ENCODE measurements around the gene KRTAP22-2.

Gene KRTAP22-2

DNA sequence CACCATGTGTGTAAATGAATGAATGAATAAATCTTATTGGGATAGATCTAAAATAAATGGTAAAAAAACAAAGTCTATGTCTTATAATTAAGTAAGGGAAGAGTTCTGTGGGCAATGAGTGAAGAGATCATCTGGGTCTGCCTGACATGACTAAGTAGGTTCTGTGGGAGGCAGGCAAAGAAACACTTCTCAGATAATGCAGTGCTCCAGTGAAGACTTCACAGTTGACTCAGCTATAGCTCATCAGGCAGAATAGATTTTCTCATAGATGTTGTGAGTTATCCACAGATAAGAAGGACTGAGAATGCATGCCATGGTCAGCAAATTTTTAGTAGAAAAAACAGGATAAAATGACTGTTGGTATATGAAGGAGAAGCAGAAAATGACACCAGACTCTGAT is 12.4 kb downstream of the KRTAP22-2 start:
- H3K4me1 ChIP-seq (ENCODE audit: low read length): no peaks in the 10 kb centered on the region
- no peak overlapping the region for H3K4me2 ChIP-seq (ENCODE audit: low read length)
- H3K79me2 ChIP-seq (ENCODE audit: low read length): no peaks in the 10 kb centered on the region
- no peaks in the 10 kb centered on the region for H4K20me1 ChIP-seq (ENCODE audit: insufficient read depth, low read length)
- no peaks in the 10 kb centered on the region for H3K27me3 ChIP-seq (ENCODE audit: low read depth, low read length)
- no peak overlapping the region for H3K27ac ChIP-seq (ENCODE audit: low read length)
- H3K36me3 ChIP-seq (replicated peaks; ENCODE audit: low read depth, low read length): no peaks in the 10 kb centered on the region
- H3K4me3 ChIP-seq (ENCODE audit: low read length): no peak overlapping the region
- H2AFZ ChIP-seq (ENCODE audit: low read depth, low read length): no peak overlapping the region
- H3K9ac ChIP-seq (ENCODE audit: low read length): no peak overlapping the region
- TF ChIP-seq EZH2phosphoT487 (IDR thresholded peaks at IDR 0.05; ENCODE audit: low read depth): no peak
- TF ChIP-seq, protein P1, sequence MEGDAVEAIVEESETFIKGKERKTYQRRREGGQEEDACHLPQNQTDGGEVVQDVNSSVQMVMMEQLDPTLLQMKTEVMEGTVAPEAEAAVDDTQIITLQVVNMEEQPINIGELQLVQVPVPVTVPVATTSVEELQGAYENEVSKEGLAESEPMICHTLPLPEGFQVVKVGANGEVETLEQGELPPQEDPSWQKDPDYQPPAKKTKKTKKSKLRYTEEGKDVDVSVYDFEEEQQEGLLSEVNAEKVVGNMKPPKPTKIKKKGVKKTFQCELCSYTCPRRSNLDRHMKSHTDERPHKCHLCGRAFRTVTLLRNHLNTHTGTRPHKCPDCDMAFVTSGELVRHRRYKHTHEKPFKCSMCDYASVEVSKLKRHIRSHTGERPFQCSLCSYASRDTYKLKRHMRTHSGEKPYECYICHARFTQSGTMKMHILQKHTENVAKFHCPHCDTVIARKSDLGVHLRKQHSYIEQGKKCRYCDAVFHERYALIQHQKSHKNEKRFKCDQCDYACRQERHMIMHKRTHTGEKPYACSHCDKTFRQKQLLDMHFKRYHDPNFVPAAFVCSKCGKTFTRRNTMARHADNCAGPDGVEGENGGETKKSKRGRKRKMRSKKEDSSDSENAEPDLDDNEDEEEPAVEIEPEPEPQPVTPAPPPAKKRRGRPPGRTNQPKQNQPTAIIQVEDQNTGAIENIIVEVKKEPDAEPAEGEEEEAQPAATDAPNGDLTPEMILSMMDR (IDR thresholded peaks at IDR 0.05; ENCODE audit: low read depth, low read length): no peak
- no peaks in the 10 kb centered on the region for H3K9me3 ChIP-seq (ENCODE audit: insufficient read depth, low read length)

DNA sequence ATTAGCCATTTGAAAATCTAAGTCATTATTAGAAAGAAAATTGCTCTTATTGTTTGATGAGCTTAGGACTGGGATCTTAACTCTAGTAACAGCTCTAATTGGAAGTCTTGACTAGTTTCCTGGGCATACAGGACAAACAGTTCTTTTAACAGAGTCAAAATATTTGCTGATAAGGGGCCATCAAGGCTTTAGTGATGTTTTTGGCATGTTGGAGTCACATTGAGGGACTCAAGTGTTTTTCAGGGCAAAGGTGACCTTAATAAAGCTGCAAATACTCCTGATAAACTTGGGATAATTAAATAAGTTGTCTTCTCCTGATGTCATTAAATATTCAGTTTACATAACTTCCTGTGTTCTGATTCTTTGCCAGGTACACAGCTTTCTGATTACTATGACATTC is 22.6 kb downstream of the KRTAP22-2 start:
- H2AFZ ChIP-seq (ENCODE audit: low read depth, low read length): no peak overlapping the region
- H3K79me2 ChIP-seq (ENCODE audit: low read length): no peaks in the 10 kb centered on the region
- no peaks in the 10 kb centered on the region for H3K27me3 ChIP-seq (ENCODE audit: low read depth, low read length)
- no peaks in the 10 kb centered on the region for H3K9me3 ChIP-seq (ENCODE audit: insufficient read depth, low read length)
- H3K4me3 ChIP-seq (ENCODE audit: low read length): no peak overlapping the region
- H3K27ac ChIP-seq (ENCODE audit: low read length): no peak overlapping the region
- H3K9ac ChIP-seq (ENCODE audit: low read length): no peak overlapping the region
- H4K20me1 ChIP-seq (ENCODE audit: insufficient read depth, low read length): no peaks in the 10 kb centered on the region
- TF ChIP-seq, protein P1 (IDR thresholded peaks at IDR 0.05; ENCODE audit: low read depth, low read length): no peak
- TF ChIP-seq EZH2phosphoT487 (IDR thresholded peaks at IDR 0.05; ENCODE audit: low read depth): no peak
- no peaks in the 10 kb centered on the region for H3K4me1 ChIP-seq (ENCODE audit: low read length)
- H3K36me3 ChIP-seq (replicated peaks; ENCODE audit: low read depth, low read length): no peaks in the 10 kb centered on the region
- H3K4me2 ChIP-seq (ENCODE audit: low read length): no peak overlapping the region

DNA sequence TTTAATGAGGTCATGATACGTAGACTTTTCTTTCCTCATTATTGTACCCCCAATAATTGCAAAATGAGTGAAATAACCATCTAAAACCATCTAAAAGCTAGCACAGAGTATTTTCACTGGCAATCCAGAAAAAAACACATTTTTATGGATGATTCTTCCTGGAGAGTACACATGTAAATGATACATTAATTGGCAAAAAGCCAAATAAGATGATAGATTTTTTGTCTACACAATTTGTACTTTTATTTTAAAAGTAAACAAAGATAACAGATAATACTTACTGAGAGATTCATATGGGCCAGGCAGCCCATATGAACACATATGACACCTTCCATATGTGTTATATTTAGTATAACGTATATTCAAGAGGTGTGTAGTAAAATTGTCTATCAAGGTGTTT is 26.6 kb downstream of the KRTAP22-2 start:
- H4K20me1 ChIP-seq (ENCODE audit: insufficient read depth, low read length): no peaks in the 10 kb centered on the region
- no peak overlapping the region for H3K9ac ChIP-seq (ENCODE audit: low read length)
- no peaks in the 10 kb centered on the region for H3K79me2 ChIP-seq (ENCODE audit: low read length)
- no peaks in the 10 kb centered on the region for H3K27me3 ChIP-seq (ENCODE audit: low read depth, low read length)
- no peaks in the 10 kb centered on the region for H3K9me3 ChIP-seq (ENCODE audit: insufficient read depth, low read length)
- H3K4me2 ChIP-seq (ENCODE audit: low read length): no peak overlapping the region
- no peak overlapping the region for H3K27ac ChIP-seq (ENCODE audit: low read length)
- H3K4me1 ChIP-seq (ENCODE audit: low read length): no peaks in the 10 kb centered on the region
- H3K36me3 ChIP-seq (replicated peaks; ENCODE audit: low read depth, low read length): no peaks in the 10 kb centered on the region
- no peak overlapping the region for H2AFZ ChIP-seq (ENCODE audit: low read depth, low read length)
- TF ChIP-seq, protein P1 (IDR thresholded peaks at IDR 0.05; ENCODE audit: low read depth, low read length): no peak
- no peak for TF ChIP-seq EZH2phosphoT487 (IDR thresholded peaks at IDR 0.05; ENCODE audit: low read depth)
- no peak overlapping the region for H3K4me3 ChIP-seq (ENCODE audit: low read length)

DNA sequence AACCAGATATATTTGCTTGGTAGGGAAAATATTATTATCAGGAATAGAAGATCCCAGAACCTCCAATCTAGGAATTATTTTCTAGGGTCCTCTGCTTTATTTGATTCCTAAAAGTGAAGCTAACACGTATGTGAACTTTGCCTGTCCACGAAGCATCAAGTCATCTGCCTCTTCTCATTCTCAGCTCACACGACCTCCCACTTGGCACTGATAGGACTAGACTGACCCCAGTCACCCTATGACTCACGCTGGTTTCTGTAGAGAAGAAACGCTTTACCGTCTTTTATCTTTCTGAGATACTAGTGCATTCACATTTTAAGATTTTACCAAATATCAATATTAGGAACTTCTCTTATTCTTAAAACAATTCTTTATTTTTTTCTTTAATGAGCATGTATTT is 27.1 kb downstream of the KRTAP22-2 start:
- no peak for TF ChIP-seq EZH2phosphoT487 (IDR thresholded peaks at IDR 0.05; ENCODE audit: low read depth)
- TF ChIP-seq, protein P1 (IDR thresholded peaks at IDR 0.05; ENCODE audit: low read depth, low read length): no peak
- Histone ChIP-seq H3K4me1 (ENCODE audit: low read length) (no peaks in the 10 kb centered on the region), H3K9ac (ENCODE audit: low read length) (no peak overlapping the region), H3K36me3 (replicated peaks; ENCODE audit: low read depth, low read length) (no peaks in the 10 kb centered on the region), H3K27ac (ENCODE audit: low read length) (no peak overlapping the region), H3K27me3 (ENCODE audit: low read depth, low read length) (no peaks in the 10 kb centered on the region), H3K79me2 (ENCODE audit: low read length) (no peaks in the 10 kb centered on the region), H3K4me2 (ENCODE audit: low read length) (no peak overlapping the region), H3K4me3 (ENCODE audit: low read length) (no peak overlapping the region), H2AFZ (ENCODE audit: low read depth, low read length) (no peak overlapping the region), H3K9me3 (ENCODE audit: insufficient read depth, low read length) (no peaks in the 10 kb centered on the region), H4K20me1 (ENCODE audit: insufficient read depth, low read length) (no peaks in the 10 kb centered on the region)

Data from OCI-LY3 (cell line).